GM12875 (cell line): ENCODE measurements around the gene PBRM1.

Experiments used
- H3K4me3 ChIP-seq: one replicate; pipeline ENCODE4 v1.5.1; 2011; ENCODE audit warnings: low read depth, low read length, control low read depth
- CTCF ChIP-seq: IDR thresholded peaks from 2 replicates; pipeline ENCODE4 v1.5.1; 2011; ENCODE audit warnings: low read depth, mild to moderate bottlenecking, control low read depth, inconsistent platforms, low read length, moderate library complexity, borderline replicate concordance; ENCODE audit not compliant: insufficient read depth

The PBRM1 gene

GRCh38 chr3:52557011-52557960 is 128.4 kb downstream of the PBRM1 start:
- no peak for TF ChIP-seq CTCF
- H3K4me3 ChIP-seq, result no peak overlapping the region

GRCh38 chr3:52555056-52555455 is 130.7 kb downstream of the PBRM1 start:
- TF ChIP-seq CTCF, result no peak
- H3K4me3 ChIP-seq, result no peak overlapping the region

GRCh38 chr3:52554026-52554755 is 131.5 kb downstream of the PBRM1 start:
- TF ChIP-seq CTCF, result no peak
- H3K4me3 ChIP-seq, result no peak overlapping the region

GRCh38 chr3:52552089-52552488 is 133.6 kb downstream of the PBRM1 start:
- no peak for TF ChIP-seq CTCF
- H3K4me3 ChIP-seq, result no peak overlapping the region

- no peak overlapping the region for H3K4me3 ChIP-seq
- no peak for TF ChIP-seq CTCF
These were observed 134.6 kb downstream of the PBRM1 start for GRCh38 chr3:52551118-52551517.

- TF ChIP-seq CTCF, result no peak
- no peak overlapping the region for H3K4me3 ChIP-seq
These were observed 138.6 kb downstream of the PBRM1 start for GRCh38 chr3:52547143-52547542.
